ENCODE measurements around the gene N4BP2L2. TPM values are rescaled to one million over a fixed set of nuclear protein-coding genes. Genes with fewer than 3 reads are reported as not detected.

N4BP2L2 gene
- total and polyA plus RNA-seq, 9 of the 15 experiments (the other 6 are each of a cell fraction or from before 2014, with no cell fraction given): 33.9 to 76.4 (median 48.7) TPM

DNA sequence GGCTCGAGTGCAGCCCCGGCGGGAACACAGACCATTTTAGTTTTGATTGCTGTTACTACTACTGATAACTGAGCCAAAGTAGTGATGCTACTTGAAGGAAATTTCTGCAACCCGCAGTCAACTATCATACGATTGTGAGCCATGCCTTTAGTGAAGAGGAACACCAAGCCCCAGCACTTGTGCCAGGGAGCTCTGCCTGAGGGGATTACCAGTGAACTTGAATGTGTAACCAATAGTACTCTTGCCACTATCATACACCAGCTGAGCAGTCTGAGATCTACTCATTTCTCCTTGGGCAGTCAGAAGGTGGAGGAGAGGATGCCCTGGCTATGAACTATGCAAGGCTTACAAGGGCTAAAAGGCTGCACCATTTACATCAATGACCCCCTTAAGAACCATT, 61.7 kb downstream of the N4BP2L2 start:
- H3K27ac ChIP-seq (ENCODE audit: extremely low read depth, low read depth, low read length): no peak overlapping the region
- H2AFZ ChIP-seq (ENCODE audit: low read depth, low read length): no peak overlapping the region
- DNase-seq (ENCODE audit: extremely low read depth in 1 of 4, low spot score in 3 of 4) (no peak), ATAC-seq (no peak), FAIRE-seq (no peak)
- no peak overlapping the region for H3K4me2 ChIP-seq (ENCODE audit: insufficient read depth, low read length)
- 83% methylated on average over 5 of the region's 5 CpGs for WGBS (ENCODE audit: insufficient coverage, low coverage, missing lambda C conversion rate)
- H4K20me1 ChIP-seq (replicated peaks; ENCODE audit: control insufficient read depth, insufficient read depth, low read length): no peaks in the 10 kb centered on the region
- H3K9me1 ChIP-seq (ENCODE audit: control insufficient read depth, insufficient read depth, low read length): no peaks in the 10 kb centered on the region
- no peak overlapping the region for H3K9ac ChIP-seq (ENCODE audit: insufficient read depth in 1 of 2, low read depth in 2 of 2, low read length in 2 of 2)
- no peaks in the 10 kb centered on the region for H3K9me3 ChIP-seq (replicated peaks; ENCODE audit: control insufficient read depth, insufficient read depth, low read depth, low read length)
- BruUV-seq (replicated peaks): no TSS peak
- peaks cover 0 to 16% of the 10 kb centered on the region in 2 experiments; a peak in 3 of 5 replicates for H3K4me1 ChIP-seq (replicated peaks in 1 of 2; ENCODE audit: control insufficient read depth in 2 of 2, insufficient read depth in 2 of 2, low read length in 2 of 2)
- in situ Hi-C loops (cut with MboI) (no loop called here), intact Hi-C loops (cut with micrococcal nuclease) (no loop called here)
- H3K36me3 ChIP-seq (ENCODE audit: control insufficient read depth, insufficient read depth, low read length): no peaks in the 10 kb centered on the region
- H3K27me3 ChIP-seq (ENCODE audit: control insufficient read depth in 2 of 2, insufficient read depth in 2 of 2, low read length in 2 of 2): no peaks in the 10 kb centered on the region
- ChIA-PET POLR2A (no interaction called here), CTCF (ENCODE audit: low intra/inter-chr PET ratio) (no interaction called here)
- no peaks in the 10 kb centered on the region for H3K79me2 ChIP-seq (ENCODE audit: control insufficient read depth, insufficient read depth, low read length)
- no peak overlapping the region for H3K4me3 ChIP-seq
- TF ChIP-seq, protein P1, sequence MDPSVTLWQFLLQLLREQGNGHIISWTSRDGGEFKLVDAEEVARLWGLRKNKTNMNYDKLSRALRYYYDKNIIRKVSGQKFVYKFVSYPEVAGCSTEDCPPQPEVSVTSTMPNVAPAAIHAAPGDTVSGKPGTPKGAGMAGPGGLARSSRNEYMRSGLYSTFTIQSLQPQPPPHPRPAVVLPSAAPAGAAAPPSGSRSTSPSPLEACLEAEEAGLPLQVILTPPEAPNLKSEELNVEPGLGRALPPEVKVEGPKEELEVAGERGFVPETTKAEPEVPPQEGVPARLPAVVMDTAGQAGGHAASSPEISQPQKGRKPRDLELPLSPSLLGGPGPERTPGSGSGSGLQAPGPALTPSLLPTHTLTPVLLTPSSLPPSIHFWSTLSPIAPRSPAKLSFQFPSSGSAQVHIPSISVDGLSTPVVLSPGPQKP (CRISPR knock-in tag; IDR thresholded peaks at IDR 0.05): no peak
- TF ChIP-seq ELF2 (CRISPR knock-in tag; IDR thresholded peaks at IDR 0.05) (no peak), POLR2A (conservative IDR thresholded peaks at IDR 0.05) (no peak), MAZ (CRISPR knock-in tag; conservative IDR thresholded peaks at IDR 0.05 in 1 of 2, IDR thresholded peaks at IDR 0.05 in 1 of 2) (no peak)
- TF ChIP-seq, protein P2, sequence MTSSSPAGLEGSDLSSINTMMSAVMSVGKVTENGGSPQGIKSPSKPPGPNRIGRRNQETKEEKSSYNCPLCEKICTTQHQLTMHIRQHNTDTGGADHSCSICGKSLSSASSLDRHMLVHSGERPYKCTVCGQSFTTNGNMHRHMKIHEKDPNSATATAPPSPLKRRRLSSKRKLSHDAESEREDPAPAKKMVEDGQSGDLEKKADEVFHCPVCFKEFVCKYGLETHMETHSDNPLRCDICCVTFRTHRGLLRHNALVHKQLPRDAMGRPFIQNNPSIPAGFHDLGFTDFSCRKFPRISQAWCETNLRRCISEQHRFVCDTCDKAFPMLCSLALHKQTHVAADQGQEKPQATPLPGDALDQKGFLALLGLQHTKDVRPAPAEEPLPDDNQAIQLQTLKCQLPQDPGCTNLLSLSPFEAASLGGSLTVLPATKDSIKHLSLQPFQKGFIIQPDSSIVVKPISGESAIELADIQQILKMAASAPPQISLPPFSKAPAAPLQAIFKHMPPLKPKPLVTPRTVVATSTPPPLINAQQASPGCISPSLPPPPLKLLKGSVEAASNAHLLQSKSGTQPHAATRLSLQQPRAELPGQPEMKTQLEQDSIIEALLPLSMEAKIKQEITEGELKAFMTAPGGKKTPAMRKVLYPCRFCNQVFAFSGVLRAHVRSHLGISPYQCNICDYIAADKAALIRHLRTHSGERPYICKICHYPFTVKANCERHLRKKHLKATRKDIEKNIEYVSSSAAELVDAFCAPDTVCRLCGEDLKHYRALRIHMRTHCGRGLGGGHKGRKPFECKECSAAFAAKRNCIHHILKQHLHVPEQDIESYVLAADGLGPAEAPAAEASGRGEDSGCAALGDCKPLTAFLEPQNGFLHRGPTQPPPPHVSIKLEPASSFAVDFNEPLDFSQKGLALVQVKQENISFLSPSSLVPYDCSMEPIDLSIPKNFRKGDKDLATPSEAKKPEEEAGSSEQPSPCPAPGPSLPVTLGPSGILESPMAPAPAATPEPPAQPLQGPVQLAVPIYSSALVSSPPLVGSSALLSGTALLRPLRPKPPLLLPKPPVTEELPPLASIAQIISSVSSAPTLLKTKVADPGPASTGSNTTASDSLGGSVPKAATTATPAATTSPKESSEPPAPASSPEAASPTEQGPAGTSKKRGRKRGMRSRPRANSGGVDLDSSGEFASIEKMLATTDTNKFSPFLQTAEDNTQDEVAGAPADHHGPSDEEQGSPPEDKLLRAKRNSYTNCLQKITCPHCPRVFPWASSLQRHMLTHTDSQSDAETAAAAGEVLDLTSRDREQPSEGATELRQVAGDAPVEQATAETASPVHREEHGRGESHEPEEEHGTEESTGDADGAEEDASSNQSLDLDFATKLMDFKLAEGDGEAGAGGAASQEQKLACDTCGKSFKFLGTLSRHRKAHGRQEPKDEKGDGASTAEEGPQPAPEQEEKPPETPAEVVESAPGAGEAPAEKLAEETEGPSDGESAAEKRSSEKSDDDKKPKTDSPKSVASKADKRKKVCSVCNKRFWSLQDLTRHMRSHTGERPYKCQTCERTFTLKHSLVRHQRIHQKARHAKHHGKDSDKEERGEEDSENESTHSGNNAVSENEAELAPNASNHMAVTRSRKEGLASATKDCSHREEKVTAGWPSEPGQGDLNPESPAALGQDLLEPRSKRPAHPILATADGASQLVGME (CRISPR knock-in tag; IDR thresholded peaks at IDR 0.05): no peak
- TF ChIP-seq, protein P3, sequence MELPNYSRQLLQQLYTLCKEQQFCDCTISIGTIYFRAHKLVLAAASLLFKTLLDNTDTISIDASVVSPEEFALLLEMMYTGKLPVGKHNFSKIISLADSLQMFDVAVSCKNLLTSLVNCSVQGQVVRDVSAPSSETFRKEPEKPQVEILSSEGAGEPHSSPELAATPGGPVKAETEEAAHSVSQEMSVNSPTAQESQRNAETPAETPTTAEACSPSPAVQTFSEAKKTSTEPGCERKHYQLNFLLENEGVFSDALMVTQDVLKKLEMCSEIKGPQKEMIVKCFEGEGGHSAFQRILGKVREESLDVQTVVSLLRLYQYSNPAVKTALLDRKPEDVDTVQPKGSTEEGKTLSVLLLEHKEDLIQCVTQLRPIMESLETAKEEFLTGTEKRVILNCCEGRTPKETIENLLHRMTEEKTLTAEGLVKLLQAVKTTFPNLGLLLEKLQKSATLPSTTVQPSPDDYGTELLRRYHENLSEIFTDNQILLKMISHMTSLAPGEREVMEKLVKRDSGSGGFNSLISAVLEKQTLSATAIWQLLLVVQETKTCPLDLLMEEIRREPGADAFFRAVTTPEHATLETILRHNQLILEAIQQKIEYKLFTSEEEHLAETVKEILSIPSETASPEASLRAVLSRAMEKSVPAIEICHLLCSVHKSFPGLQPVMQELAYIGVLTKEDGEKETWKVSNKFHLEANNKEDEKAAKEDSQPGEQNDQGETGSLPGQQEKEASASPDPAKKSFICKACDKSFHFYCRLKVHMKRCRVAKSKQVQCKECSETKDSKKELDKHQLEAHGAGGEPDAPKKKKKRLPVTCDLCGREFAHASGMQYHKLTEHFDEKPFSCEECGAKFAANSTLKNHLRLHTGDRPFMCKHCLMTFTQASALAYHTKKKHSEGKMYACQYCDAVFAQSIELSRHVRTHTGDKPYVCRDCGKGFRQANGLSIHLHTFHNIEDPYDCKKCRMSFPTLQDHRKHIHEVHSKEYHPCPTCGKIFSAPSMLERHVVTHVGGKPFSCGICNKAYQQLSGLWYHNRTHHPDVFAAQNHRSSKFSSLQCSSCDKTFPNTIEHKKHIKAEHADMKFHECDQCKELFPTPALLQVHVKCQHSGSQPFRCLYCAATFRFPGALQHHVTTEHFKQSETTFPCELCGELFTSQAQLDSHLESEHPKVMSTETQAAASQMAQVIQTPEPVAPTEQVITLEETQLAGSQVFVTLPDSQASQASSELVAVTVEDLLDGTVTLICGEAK (IDR thresholded peaks at IDR 0.05): no peak
- TF ChIP-seq, protein P3 (CRISPR knock-in tag; IDR thresholded peaks at IDR 0.05): no peak
